GM08714 (cell line): ENCODE results near the gene CFLAR.

Experiments
- H3K4me3 ChIP-seq: fragments of 200-500 bp; sonication (Bioruptor generic); 2 replicates; pipeline ENCODE4 v1.5.1; 2014; ENCODE audit warnings: mild to moderate bottlenecking, low read length, inconsistent platforms
- ZNF274 ChIP-seq: IDR thresholded peaks from 2 replicates; pipeline ENCODE4 v1.6.1; 2012; ENCODE audit warnings: mild to moderate bottlenecking, low read depth, low read length

Gene CFLAR

GRCh38 chr2:201114350-201114749 lies 1.6 kb upstream of the CFLAR start:
- no peak for TF ChIP-seq ZNF274
- peak overlapping the region; percentile 44; the same call in 1 of the 2 replicates for H3K4me3 ChIP-seq

- H3K4me3 ChIP-seq, result peak overlapping the region; percentile 44; the same call in 1 of the 2 replicates
- no peak for TF ChIP-seq ZNF274
These were observed 1.1 kb upstream of the CFLAR start for GRCh38 chr2:201114846-201115245.

- H3K4me3 ChIP-seq, result peak overlapping the region; percentile 100
- no peak for TF ChIP-seq ZNF274
These were observed 1.2 kb downstream of the CFLAR start for GRCh38 chr2:201116959-201117734.

- H3K4me3 ChIP-seq, result peak overlapping the region; percentile 100
These were observed 1.8 kb downstream of the CFLAR start for GRCh38 chr2:201117735-201118094.

GRCh38 chr2:201118121-201118960 lies 2.4 kb downstream of the CFLAR start:
- no peak for TF ChIP-seq ZNF274
- H3K4me3 ChIP-seq, result peak overlapping the region; percentile 100

- TF ChIP-seq ZNF274, result no peak
These were observed 3.2 kb downstream of the CFLAR start for GRCh38 chr2:201118961-201119854.

GRCh38 chr2:201122276-201122675 lies 6.3 kb downstream of the CFLAR start:
- TF ChIP-seq ZNF274, result no peak
- H3K4me3 ChIP-seq, result peak overlapping the region; percentile 100

More at GRCh38 chr2:201118961-201119854, 3.2 kb downstream of the CFLAR start:
- H3K4me3 ChIP-seq, result peak overlapping the region; percentile 100

- peak overlapping the region; percentile 76; the same call in 1 of the 2 replicates for H3K4me3 ChIP-seq
- TF ChIP-seq ZNF274, result no peak
These were observed 10.6 kb downstream of the CFLAR start for GRCh38 chr2:201126308-201127151.

GRCh38 chr2:201127152-201127511 lies 11.2 kb downstream of the CFLAR start:
- peak overlapping the region; percentile 76 for H3K4me3 ChIP-seq
- TF ChIP-seq ZNF274, result no peak

GRCh38 chr2:201127570-201127969 lies 11.6 kb downstream of the CFLAR start:
- TF ChIP-seq ZNF274, result no peak
- H3K4me3 ChIP-seq, result peak overlapping the region; percentile 76

GRCh38 chr2:201128033-201128432 lies 12.1 kb downstream of the CFLAR start:
- no peak overlapping the region for H3K4me3 ChIP-seq
- TF ChIP-seq ZNF274, result no peak

- TF ChIP-seq ZNF274, result no peak
- H3K4me3 ChIP-seq, result peak overlapping the region; percentile 58
These were observed 13.1 kb downstream of the CFLAR start for GRCh38 chr2:201128933-201129505.
